Caco-2 (cell line): Measurements from ENCODE around the gene RBPJ. TPM values are rescaled to one million over a fixed set of nuclear protein-coding genes. Genes with fewer than 3 reads are reported as not detected.

Experiments used
- BruUV-seq: library from RNA; stranded (reverse); fragments of 400-500 nt; replicated peaks from 2 replicates; lab custom pipeline; 2021; lab: Mats Ljungman, UMichigan
- CTCF ChIA-PET: fragments of 300-600 bp; sonication (Branson Sonifier 250); formaldehyde crosslinking; loops from one replicate; lab custom pipeline; 2022; ENCODE audit warnings: antibody characterized with exemption; lab: Charles Lee
- POLR2A ChIA-PET: fragments of 300-600 bp; sonication (Branson Sonifier 250); formaldehyde crosslinking; loops from one replicate; lab custom pipeline; 2022; ENCODE audit warnings: antibody characterized with exemption; lab: Charles Lee
- DNase-seq, 2 experiments: peaks; one replicate each; pipeline versions ENCODE4 v3.0.0 to v3.0.0-alpha.2; 2020 to 2022
- H3K27me3 ChIP-seq: replicated peaks from 2 replicates; pipeline ENCODE4 v1.6.0; 2011; ENCODE audit warnings: low read length; ENCODE audit not compliant: control insufficient read depth, insufficient read depth
- H3K36me3 ChIP-seq: 2 replicates; pipeline ENCODE4 v1.5.1; 2011; ENCODE audit warnings: low read length; ENCODE audit not compliant: control insufficient read depth, insufficient read depth
- H3K4me1 ChIP-seq: fragments of 250-450 bp; sonication (Bioruptor Pico); 2 replicates; pipeline ENCODE4 v1.5.1; 2020; ENCODE audit warnings: mild to moderate bottlenecking
- H3K4me3 ChIP-seq: 2 replicates; pipeline ENCODE4 v1.5.1; 2011; ENCODE audit warnings: low read depth, mild to moderate bottlenecking, control low read depth, low read length
- H3K9me3 ChIP-seq: fragments of 250-450 bp; sonication (Bioruptor Pico); 2 replicates; pipeline ENCODE4 v1.5.1; 2020; ENCODE audit warnings: mild to moderate bottlenecking, moderate library complexity
- H3K27ac Mint-ChIP-seq: one replicate; pipeline ENCODE4 v1.8.0; 2022; ENCODE audit warnings: mixed read lengths; ENCODE audit not compliant: unreplicated experiment
- H3K27me3 Mint-ChIP-seq: one replicate; pipeline ENCODE4 v1.8.0; 2022; ENCODE audit warnings: mixed read lengths; ENCODE audit not compliant: insufficient read depth, unreplicated experiment
- H3K36me3 Mint-ChIP-seq: one replicate; pipeline ENCODE4 v1.8.0; 2022; ENCODE audit warnings: mild to moderate bottlenecking, mixed read lengths; ENCODE audit not compliant: insufficient read depth, unreplicated experiment
- H3K4me1 Mint-ChIP-seq: one replicate; pipeline ENCODE4 v1.8.0; 2022; ENCODE audit warnings: low read depth, mixed read lengths; ENCODE audit not compliant: unreplicated experiment
- H3K4me3 Mint-ChIP-seq: one replicate; pipeline ENCODE4 v1.8.0; 2022; ENCODE audit warnings: mild to moderate bottlenecking, moderate library complexity, mixed read lengths; ENCODE audit not compliant: unreplicated experiment
- H3K9me3 Mint-ChIP-seq: one replicate; pipeline ENCODE4 v1.8.0; 2022; ENCODE audit warnings: mixed read lengths; ENCODE audit not compliant: unreplicated experiment
- intact Hi-C: fragments of 100-400 bp; cut with micrococcal nuclease; formaldehyde crosslinking; loops from one replicate; pipeline ENCODE4 v1.10.0; 2022; ENCODE audit not compliant: unreplicated experiment
- total RNA-seq: library from RNA; stranded (reverse); gene quantifications from 2 replicates; pipeline ENCODE4 v1.2.3, GENCODE V29; 2022
- TF ChIP-seq, protein P1 (sequence below), 2 experiments: fragments of 200-600 bp in 1 of 2; IDR thresholded peaks; 1 replicate in 1 of 2; 2 replicates in 1 of 2; pipeline versions ENCODE4 v1.5.1 to v1.8.0; 2011 to 2022; ENCODE audit warnings: antibody characterized with exemption in 1 of 2, control low read depth in 1 of 2, inconsistent platforms in 1 of 2, low read depth in 1 of 2, low read length in 1 of 2, mild to moderate bottlenecking in 1 of 2, moderate library complexity in 1 of 2; ENCODE audit not compliant: insufficient read depth in 1 of 2, severe bottlenecking in 1 of 2, unreplicated experiment in 1 of 2

Gene RBPJ
- total RNA-seq, 1 experiment from 2014 or later: 38.8 TPM

- no TSS peak for BruUV-seq
- Histone ChIP-seq H3K4me1 (no peaks in the 10 kb centered on the region), H3K36me3 (no peaks in the 10 kb centered on the region), H3K27me3 (no peaks in the 10 kb centered on the region), H3K9me3 (no peaks in the 10 kb centered on the region), H3K4me3 (no peak overlapping the region)
- H3K27me3 Mint-ChIP-seq: no peaks in the 10 kb centered on the region
- no peaks in the 10 kb centered on the region for H3K9me3 Mint-ChIP-seq
- no peak overlapping the region for H3K27ac Mint-ChIP-seq
- DNase-seq: no peak
- H3K4me3 Mint-ChIP-seq: no peak overlapping the region
- no peaks in the 10 kb centered on the region for H3K36me3 Mint-ChIP-seq
- ChIA-PET POLR2A (no interaction called here), CTCF (interaction anchor here (0.6 to 2.4 kb wide), 5 partner anchors 12 to 1003 kb away, joined by 3 to 14 read pairs (median 3); no protein-coding TSS in a partner anchor)
- TF ChIP-seq, protein P1, sequence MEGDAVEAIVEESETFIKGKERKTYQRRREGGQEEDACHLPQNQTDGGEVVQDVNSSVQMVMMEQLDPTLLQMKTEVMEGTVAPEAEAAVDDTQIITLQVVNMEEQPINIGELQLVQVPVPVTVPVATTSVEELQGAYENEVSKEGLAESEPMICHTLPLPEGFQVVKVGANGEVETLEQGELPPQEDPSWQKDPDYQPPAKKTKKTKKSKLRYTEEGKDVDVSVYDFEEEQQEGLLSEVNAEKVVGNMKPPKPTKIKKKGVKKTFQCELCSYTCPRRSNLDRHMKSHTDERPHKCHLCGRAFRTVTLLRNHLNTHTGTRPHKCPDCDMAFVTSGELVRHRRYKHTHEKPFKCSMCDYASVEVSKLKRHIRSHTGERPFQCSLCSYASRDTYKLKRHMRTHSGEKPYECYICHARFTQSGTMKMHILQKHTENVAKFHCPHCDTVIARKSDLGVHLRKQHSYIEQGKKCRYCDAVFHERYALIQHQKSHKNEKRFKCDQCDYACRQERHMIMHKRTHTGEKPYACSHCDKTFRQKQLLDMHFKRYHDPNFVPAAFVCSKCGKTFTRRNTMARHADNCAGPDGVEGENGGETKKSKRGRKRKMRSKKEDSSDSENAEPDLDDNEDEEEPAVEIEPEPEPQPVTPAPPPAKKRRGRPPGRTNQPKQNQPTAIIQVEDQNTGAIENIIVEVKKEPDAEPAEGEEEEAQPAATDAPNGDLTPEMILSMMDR (IDR thresholded peaks at IDR 0.05; ENCODE audit: insufficient read depth in 1 of 2, low read depth in 1 of 2, low read length in 1 of 2, severe bottlenecking in 1 of 2, unreplicated experiment in 1 of 2): no peak
- intact Hi-C loops: loop anchor here (1.0 to 5.0 kb wide), 3 partner anchors 41 to 391 kb away; no protein-coding TSS in a partner anchor
- no peaks in the 10 kb centered on the region for H3K4me1 Mint-ChIP-seq
These were observed 10.1 kb downstream of the RBPJ start for GRCh38 chr4:26330946-26331345.

DNA sequence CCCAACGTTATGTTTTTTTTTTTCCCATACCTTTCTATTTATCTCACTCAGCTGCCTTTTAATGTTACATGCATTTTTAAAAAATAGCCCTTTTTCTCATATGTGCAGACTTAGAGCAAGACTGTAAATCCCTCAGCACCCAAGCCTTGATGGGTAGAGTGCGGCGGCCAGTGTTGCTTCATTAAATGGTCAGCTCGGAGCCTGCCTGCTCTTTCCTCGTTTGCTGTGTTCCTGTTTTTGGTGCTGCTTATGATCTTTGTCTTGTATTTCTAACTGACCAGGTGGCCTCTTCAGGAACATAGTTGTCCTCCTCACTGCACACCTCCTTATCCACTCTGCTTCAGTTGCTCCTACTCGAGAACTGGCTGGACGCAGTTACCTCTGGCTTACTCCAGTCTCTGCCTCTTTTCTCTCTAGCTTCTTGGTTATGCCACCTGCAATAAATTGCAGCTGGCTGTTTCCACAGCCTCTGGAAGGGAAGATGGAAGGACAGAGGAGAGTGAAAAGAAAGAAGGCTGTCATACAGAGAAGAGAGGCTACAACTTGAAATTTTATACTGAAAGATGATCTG, 10.7 kb downstream of the RBPJ start:
- H3K9me3 Mint-ChIP-seq: no peaks in the 10 kb centered on the region
- no peaks in the 10 kb centered on the region for H3K36me3 Mint-ChIP-seq
- H3K27me3 Mint-ChIP-seq: no peaks in the 10 kb centered on the region
- Histone ChIP-seq H3K27me3 (no peaks in the 10 kb centered on the region), H3K4me3 (no peak overlapping the region), H3K36me3 (no peaks in the 10 kb centered on the region), H3K9me3 (no peaks in the 10 kb centered on the region), H3K4me1 (no peaks in the 10 kb centered on the region)
- intact Hi-C loops: loop anchor here (5.0 kb wide), 2 partner anchors 41 to 391 kb away; no protein-coding TSS in a partner anchor
- H3K4me3 Mint-ChIP-seq: no peak overlapping the region
- BruUV-seq: no TSS peak
- no peak for DNase-seq
- CTCF ChIA-PET: interaction anchor here (0.6 to 1.2 kb wide), 3 partner anchors 13 to 1003 kb away, joined by 3 to 4 read pairs (median 3); no protein-coding TSS in a partner anchor
- no peak overlapping the region for H3K27ac Mint-ChIP-seq
- no peaks in the 10 kb centered on the region for H3K4me1 Mint-ChIP-seq
- POLR2A ChIA-PET: no interaction called here
- TF ChIP-seq, protein P1 (IDR thresholded peaks at IDR 0.05; ENCODE audit: insufficient read depth in 1 of 2, low read depth in 1 of 2, low read length in 1 of 2, severe bottlenecking in 1 of 2, unreplicated experiment in 1 of 2): no peak

- H3K4me3 ChIP-seq: no peak overlapping the region
- no peak for DNase-seq
- H3K9me3 Mint-ChIP-seq: no peaks in the 10 kb centered on the region
- no peaks in the 10 kb centered on the region for H3K27me3 ChIP-seq
- H3K4me1 Mint-ChIP-seq: no peaks in the 10 kb centered on the region
- POLR2A ChIA-PET: no interaction called here
- no peak overlapping the region for H3K4me3 Mint-ChIP-seq
- no peaks in the 10 kb centered on the region for H3K27me3 Mint-ChIP-seq
- no peaks in the 10 kb centered on the region for H3K36me3 ChIP-seq
- no peaks in the 10 kb centered on the region for H3K4me1 ChIP-seq
- no peaks in the 10 kb centered on the region for H3K9me3 ChIP-seq
- intact Hi-C loops: loop anchor here (5.0 kb wide), 2 partner anchors 38 to 388 kb away; no protein-coding TSS in a partner anchor
- TF ChIP-seq, protein P1 (IDR thresholded peaks at IDR 0.05; ENCODE audit: insufficient read depth in 1 of 2, low read depth in 1 of 2, low read length in 1 of 2, severe bottlenecking in 1 of 2, unreplicated experiment in 1 of 2): no peak
- CTCF ChIA-PET: no interaction called here
- no TSS peak for BruUV-seq
- H3K36me3 Mint-ChIP-seq: peaks cover 6% of the 10 kb centered on the region
- no peak overlapping the region for H3K27ac Mint-ChIP-seq
These were observed 13.6 kb downstream of the RBPJ start for GRCh38 chr4:26334366-26334765.
